HG03039 (cell line): ENCODE data around the gene ADAM10.

Experiments
- ATAC-seq: cut with Tn5 transposase; IDR thresholded peaks from one replicate; pipeline ENCODE4 v1.9.1; 2021; ENCODE audit warnings: mild to moderate bottlenecking, moderate library complexity; ENCODE audit not compliant: unreplicated experiment

The ADAM10 gene

GRCh38 chr15:58541410-58542087 lies 208.0 kb downstream of the ADAM10 start:
- no peak for ATAC-seq

DNA sequence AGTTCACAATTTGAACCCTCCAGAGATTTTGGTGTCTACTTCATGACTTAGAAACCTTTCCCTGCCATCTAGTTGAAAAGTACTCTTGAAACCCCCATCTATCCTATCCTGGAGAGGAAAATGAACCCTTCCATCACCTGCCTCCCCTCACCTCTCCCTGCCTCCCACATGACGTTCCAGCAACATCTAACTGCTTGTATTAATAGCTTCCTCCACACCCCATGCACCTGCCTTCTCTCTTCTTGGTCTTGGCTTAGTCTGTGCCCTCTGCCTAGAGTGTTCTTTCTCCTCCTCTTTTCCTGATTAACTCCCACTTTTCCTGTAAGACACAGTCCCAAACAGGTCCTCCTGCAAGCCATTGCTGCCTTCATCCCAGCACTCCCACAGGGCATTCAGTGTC lies 210.0 kb downstream of the ADAM10 start:
- ATAC-seq: no peak

DNA sequence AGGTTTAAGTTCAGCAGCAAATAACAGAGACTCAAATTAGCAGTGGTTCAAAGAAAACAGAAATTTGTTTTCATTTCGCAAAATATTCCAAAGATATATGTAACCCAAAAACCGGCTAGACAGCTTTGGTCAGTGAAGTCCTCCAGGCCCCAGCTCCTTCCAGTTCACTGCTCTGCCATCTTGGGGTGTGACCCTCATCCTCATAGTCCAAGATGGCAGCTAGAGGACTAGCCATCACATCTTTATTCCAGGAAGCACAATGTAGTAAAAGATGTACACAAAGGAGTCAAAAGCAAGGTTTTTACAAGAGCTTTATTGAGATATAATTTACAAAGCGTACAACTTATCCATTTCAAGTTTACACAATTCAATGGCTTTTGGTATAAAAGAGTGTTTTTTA lies 210.6 kb downstream of the ADAM10 start:
- ATAC-seq: no peak
